CD4-positive, alpha-beta T cell treated with Interleukin-4 for 4 hours (primary cell): ENCODE measurements around the gene ULBP1.
"Not testable (repeated sequence)": the region's sequence is repeated elsewhere in the genome, so short reads cannot be mapped to it uniquely, and the experiment has no call there.

Experiments
- DNase-seq: peaks from one replicate; pipeline ENCODE4 v3.0.0-alpha.2; 2020

ULBP1 gene

DNA sequence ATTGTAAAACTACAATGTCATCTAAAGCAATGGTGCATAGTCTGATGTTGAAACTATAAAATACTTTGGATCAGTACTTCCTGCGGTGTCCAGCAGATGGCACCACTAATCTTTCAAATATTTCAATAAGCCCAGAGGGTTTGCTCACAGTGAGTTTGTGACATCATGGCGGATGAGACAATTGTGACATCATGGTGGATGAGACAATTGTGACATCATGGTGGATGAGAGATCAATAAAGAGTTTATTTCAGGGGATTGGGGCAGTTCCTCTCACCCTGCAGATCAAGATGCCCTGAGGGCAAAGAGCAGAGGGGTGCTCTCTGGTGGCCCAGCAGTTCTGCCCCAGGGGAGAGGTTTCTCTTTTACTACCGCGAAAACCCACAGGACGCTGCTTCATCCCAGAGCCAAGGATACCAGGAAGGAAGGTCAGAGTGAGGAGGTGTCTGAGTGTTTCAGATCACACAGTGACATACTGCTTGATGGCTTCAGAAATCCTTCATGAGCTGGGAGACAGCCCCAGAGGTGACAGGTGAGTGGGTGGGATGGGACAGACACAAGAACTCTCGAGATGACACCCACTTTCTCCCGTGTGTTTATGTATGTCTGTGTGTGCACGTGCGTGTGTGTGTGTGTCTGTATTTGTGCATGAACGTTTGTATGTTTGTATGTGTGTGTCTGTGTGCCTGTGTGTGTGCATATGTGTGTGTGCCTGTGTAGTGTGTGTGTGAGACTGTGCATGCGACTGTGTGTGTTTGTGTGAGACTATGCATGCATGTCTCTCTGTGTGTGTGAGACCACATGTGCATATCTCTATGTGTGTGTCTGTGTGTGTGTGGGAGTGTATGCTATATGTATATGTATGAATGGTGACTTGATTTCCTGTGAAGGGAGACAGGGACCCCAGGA lies 29.2 kb upstream of the ULBP1 start:
- peak; percentile 80 for DNase-seq

DNA sequence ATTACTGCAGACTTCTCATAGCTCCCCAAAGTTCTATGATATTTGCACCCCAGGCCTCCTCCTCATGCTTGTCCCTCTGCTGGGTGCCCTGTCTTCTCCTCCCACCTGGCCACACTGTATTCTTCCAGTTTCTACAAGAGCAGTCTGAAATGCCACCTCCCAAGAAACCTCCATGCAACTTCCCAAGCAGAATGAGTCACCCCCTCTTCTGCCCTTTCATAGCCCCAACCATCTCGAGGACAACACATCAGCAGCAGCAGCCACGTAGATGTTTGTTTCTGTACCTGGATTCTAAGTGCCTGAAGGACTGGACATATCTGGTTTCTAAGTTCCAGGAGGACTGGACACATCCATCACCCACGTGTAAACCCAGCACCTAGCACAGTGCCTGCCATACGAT lies 28.5 kb upstream of the ULBP1 start:
- DNase-seq: no peak

DNA sequence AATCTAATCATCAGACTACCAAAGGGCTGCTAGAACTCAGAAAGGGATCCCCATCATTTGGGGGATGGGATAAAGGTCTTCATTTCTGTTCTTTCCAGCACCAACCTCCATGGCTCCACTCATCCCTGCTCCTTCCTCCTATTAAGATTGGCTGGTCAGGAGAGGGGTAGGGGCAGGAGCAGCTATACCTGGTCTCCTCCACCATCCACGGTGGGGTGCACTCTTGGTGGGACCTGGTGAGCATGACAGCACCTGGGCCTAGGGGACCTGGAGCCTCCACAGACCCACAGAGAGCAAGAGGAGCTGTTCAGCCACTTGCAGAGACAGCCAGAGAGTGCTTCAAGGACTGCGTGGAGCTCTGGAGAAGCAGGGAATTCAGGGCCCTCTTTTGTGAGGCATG lies 28.1 kb upstream of the ULBP1 start:
- no peak for DNase-seq

DNA sequence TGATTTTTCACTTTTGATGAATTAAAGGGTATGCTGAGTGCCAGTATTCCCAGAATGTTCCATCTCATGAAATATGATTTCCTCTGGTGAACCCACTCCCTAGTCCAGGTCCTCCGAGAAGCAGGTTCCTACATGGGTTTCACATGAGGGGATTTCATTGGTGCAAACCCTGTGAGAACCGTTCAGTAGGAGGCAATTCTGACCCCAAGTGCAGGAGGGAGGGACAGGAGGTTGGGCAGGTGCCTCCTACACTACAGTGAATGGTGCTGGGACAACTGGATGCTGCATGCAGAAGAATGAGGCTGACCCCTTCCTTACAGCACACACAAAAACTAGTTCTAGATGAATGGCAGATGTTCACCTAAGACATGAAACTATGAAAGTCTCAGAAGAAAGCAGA lies 27.0 kb upstream of the ULBP1 start:
- no peak for DNase-seq

DNA sequence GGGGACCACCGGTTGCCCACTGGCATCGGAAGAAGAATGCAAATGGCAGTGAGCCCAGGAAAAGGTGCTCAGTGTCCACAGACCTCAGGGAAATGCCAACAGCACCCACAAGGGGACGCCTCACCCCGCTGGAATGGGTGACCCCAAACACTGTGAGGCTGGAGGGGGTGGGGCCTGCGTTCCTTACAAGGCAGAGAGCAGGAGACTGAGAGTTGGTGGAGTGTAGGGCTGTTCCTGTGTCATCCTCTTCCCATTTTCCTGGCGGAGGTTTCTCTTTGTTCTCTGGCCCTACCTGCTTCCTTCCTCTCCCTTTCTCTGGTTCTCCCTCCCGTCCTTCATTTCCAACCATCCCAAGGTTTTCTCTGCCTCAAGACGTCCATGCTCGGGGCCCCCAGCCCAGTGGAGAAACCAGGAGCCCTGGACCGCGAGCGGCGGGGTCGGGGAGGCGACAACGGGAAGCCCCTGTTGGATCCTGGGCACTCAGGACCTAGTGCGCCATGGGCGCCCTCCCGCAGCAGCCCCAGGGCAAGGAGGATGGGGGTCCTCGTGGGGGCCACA lies 25.7 kb upstream of the ULBP1 start:
- not testable (repeated sequence) for DNase-seq

DNA sequence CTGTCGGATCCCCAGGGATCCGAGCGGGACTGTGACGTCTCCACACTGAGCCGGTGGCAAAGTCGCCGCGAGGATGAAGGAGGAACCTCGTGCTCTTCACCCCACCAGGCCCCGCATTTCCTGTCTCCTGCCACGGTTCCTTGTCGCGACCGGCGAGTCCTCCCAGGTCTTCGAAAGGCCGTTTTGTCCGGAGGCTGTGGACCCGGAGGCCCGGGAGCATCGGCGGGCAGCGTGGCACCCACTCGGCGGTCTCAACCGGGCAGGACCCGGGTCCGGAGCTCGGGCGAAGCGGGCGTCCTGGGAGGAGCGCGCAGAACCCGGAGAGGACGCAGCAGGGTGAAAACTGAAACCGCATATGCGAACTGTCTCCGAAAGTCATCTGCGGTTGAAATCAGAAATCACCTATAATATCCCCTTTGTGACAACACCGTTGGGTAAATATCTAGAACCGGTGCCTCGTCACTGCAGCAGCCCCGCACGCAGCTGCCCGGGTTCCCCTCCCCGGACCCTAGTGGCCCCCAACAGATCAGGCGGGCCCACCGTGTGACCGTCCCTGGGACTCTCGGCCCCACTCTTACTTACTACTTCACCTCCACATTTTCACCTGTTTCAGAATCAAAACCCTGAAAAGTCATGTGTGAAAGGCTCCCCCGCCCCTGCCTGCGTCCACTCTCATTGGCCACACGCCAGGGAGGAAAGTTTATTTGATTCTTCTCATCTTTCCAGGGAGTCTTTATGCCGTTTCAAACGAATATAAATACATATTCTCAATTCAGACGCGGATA lies 25.0 kb upstream of the ULBP1 start:
- DNase-seq: peak; percentile 60

DNA sequence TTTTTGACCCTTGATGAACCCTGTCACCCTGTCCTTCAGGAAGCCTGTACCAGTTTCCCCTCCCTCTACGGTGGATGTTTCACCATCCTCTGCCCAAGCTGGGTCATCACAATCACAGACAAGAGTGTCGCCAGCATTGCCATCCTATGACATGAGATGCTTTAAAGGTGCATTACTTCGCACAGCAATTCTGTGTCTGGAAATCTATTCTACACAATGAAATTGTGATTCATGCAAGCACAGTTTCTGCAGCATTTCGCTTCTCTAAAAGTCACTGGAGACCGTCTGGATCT lies 24.4 kb upstream of the ULBP1 start:
- DNase-seq: no peak

DNA sequence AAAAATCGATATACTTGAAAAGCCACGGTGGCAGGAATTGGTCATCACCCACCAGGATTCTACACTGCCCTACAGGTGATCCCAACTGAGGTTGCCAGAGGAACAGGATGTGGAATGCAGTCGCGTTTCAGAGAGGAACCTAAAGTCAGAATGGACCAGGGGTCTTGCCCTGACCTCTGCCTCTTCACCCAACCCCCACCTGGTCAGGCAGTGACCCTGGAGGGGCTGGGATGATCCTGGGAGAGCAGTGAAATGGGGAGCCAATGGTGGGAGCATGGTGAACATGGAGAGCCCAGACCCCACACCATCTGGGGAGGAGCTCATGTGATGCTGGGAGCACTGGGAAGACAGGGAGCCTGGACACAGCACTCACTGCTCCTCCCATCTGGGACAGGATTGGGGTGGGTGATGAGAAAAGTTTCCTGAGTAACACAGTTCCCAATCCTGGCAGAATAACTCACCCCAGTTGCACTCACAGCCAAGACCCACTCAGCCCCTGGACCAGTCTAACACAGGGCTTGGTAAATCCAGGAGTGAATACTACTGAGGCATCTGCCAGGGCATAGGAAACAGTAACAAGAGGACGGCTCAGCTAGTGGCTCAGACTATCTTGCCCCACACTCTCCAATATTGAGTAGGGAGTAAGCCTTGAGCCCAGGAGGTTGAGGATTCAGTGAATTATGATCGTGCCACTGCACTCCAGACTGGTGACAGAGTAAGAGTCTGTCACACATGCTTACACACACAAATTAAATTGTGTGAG lies 23.7 kb upstream of the ULBP1 start:
- no peak for DNase-seq

DNA sequence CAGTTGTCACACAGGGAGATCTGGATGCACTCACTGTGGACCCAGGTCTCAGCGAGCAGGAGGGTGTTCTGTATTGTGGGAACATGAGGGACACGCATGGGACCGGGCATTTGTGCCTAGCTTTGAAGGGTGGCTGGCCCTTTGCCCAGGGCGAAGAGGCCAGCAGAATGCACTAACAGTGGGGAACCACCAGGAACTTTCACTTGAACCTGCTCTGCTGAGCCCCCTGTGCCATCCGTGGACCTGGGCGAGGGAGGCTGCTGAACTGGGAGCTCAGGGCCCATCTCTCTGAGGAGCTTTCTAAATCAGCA lies 23.1 kb upstream of the ULBP1 start:
- DNase-seq: no peak

DNA sequence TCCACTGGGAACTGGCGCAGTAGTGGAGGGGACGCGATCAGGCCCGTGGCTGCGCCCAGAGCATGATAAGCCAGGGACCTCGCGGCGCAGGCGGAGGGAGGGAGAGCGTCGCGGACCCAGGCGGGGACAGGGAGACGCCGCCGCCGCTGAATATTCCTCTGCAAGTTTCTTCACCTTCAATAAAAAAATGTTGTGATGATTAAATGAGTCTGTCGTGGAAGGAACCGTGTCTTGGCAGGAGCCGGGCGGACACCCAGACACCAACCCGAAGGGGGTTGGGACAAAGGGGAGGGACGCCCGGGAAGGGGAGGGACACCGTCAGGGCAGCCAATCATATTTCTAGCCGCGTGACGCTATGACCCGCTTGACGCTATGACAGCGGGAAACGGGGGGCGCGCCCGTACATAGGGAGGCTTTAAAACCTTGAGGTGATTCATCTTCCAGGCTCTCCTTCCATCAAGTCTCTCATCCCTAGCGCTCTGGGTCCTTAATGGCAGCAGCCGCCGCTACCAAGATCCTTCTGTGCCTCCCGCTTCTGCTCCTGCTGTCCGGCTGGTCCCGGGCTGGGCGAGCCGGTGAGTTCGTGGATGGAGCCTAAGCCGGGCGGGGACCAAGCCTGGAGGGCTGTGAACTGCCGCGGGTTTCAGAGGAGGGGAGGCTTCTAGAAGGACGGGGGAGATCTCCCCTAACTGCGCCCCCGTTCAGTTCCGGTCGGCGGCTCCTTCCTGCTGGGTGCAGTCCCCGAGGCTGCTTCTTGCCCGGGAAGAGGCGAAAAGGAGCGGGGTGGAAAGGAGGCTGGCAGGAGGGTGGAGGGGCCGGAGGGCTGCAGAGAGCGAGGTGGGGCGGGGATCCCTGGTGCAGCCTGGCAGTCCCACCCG lies 21.9 kb upstream of the ULBP1 start, which contains the start of gene ULBP2:
ULBP2 (plus strand) TSS at position 432 of the 878 bp plus-strand sequence; CDS start at position 491, 59 bp downstream.
- DNase-seq: peak; percentile 94

DNA sequence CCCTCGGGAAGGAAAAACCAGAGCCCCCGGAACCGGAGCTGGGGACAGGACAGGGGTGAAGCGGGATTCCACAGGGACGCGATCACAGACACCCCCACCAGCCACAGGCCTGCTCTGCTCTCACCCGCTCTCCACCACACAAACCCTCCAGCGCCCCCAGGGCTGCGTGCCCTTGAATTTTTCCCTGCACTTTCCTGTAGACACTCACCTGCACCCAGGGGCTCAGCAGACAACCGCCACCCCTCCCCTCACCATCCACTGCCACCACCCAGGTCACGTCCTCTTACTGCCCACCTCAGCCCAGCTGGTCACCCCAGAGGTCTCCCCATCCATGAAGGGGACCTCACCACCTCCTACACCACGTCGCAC lies 21.3 kb upstream of the ULBP1 start:
- DNase-seq: no peak

DNA sequence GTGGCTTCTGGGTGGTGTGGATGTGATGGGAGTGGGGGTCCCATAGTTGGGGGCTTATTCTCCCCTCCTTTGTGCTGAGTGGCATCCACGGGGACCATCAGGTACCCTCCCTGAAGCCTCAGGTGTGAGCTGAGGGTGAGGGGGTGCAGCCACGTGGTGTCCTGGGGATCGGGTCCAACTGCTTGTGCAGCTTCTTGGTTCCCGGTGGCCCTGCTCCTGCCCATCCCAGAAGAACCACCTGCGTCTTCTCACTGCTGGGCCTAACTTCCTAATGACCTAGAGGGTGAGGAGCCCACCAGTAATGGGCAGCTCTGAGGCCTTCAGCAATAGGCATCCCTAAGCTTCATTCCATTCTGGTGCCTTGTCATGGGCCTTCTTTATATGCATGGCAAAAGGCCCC lies 20.4 kb upstream of the ULBP1 start:
- not testable (repeated sequence) for DNase-seq

DNA sequence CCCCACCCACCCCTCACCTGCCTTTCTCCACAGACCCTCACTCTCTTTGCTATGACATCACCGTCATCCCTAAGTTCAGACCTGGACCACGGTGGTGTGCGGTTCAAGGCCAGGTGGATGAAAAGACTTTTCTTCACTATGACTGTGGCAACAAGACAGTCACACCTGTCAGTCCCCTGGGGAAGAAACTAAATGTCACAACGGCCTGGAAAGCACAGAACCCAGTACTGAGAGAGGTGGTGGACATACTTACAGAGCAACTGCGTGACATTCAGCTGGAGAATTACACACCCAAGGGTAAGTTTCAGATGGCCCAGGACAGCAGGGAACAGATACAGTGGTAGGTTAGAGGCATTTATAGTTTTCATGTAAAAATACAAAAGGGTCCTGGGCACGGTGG lies 18.5 kb upstream of the ULBP1 start:
- DNase-seq: not testable (repeated sequence)

DNA sequence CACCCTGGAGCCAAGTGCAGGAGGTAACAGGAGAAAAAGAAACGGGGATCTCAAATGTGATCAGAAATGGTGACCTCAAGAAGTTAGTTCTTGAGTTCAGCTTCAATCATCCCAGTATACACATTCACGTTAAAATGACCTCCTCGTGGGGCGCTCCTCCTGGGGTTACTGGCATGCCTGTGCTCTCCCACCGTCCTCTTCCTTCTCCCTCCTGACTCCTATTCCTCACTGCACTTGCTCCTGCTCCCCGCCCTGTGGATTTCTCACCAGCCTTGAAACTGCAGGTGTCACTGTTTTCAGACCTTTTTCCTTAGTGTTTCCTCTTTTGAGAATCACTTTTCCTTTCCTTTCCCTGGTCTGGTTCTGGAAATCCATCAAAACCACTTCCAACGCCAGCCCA lies 17.1 kb upstream of the ULBP1 start:
- not testable (repeated sequence) for DNase-seq

DNA sequence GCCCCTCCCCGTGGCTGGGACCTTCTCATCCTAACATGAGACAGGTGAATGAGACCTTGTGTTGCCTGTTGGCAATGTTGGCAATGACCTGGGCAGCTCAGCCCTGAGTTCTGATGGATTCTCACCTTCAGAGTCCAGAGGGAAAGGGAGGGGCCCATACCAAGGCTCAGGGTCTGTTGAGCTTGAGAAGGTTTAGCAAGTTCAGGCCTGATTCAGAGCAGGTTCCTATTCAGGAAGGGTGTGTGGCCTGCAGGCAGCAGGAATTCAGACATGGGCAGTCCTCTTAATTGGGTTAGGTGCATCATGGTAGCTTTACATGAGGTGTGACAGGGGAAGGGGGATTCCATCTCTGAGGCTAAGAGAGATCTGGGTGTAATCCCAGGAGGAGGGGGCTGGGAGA lies 16.2 kb upstream of the ULBP1 start:
- DNase-seq: not testable (repeated sequence)

DNA sequence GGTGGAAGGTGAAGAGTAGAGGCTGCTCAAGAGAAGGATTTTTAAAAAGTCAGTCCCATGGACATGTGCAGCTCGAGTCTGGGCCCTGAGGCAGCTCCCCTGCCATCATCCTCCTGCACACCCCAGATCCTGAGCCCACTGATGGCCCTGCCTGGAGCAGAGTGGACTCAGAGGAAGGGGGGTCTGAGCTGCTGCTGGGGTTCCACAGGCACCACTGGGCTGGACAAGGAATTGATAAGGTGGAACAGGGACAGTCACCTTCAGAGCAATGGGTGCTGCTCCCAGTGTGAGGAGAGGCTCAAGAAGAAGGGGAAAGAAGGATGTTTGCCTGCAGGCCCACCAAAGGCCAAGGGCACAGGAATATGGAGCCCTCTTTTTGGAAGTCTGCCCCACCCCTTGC lies 15.7 kb upstream of the ULBP1 start:
- DNase-seq: no peak

DNA sequence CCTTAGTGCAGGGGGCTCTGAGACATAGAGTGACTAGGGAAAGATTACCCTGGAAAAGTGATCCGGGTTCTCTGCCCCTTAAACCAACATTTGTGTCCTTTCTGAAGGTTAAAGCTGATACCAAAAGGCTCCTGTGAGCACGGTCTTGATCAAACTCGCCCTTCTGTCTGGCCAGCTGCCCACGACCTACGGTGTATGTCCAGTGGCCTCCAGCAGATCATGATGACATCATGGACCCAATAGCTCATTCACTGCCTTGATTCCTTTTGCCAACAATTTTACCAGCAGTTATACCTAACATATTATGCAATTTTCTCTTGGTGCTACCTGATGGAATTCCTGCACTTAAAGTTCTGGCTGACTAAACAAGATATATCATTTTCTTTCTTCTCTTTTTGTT lies 15.1 kb upstream of the ULBP1 start:
- no peak for DNase-seq

DNA sequence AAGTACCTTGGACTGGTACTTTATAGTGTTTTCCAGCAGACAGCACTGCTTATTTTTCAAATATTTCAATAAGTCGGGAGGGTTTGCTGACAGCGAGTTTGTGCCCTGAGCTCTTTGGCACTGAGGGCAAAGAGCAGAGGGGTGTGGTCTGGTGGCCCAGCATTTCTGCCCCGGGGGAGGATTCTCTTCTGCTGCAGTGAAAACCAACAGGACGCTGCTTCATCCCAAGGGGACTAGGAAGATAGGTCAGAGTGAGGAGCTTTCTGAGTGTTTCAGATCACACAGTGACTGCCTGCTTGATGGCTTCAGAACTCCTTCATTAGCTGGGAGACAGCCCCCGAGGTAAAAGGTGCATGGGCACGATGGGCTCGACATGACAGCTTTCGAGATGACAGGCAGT lies 13.3 kb upstream of the ULBP1 start:
- no peak for DNase-seq

DNA sequence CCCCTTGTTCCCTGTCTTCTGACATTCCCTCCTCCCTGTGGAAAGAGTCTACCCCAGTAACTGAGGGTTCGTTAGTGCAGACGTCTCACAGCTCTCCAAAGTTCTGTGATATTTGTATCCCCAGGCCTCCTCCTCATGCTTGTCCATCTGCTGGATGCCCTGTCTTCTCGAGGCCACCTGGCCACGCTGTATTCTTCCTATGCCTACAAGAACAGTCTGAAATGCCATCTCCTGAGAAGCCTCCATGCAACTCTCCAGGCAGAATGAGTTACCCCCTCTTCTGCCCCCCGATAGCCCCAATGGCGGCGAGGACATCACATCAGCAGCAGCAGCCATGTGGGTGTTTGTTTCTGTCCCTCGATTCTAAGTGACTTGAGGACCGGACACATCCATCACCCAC lies 12.6 kb upstream of the ULBP1 start:
- no peak for DNase-seq

DNA sequence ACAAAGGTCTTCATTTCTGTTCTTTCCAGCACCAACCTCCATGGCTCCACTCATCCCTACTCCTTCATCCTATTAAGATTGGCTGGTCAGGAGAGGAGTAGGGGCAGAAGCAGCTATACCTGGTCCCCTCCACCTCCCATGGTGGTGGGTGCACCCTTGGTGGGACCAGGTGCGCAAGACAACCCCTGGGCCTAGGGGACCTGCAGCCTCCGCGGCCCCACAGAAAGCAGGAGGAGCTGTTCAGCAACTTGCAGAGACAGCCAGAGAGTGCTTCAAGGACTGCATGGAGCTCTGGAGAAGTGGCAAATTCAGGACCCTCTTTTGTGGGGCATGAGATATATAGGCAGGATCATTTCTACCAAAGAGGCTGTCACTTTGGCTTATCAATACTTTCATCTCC lies 12.1 kb upstream of the ULBP1 start:
- DNase-seq: no peak

DNA sequence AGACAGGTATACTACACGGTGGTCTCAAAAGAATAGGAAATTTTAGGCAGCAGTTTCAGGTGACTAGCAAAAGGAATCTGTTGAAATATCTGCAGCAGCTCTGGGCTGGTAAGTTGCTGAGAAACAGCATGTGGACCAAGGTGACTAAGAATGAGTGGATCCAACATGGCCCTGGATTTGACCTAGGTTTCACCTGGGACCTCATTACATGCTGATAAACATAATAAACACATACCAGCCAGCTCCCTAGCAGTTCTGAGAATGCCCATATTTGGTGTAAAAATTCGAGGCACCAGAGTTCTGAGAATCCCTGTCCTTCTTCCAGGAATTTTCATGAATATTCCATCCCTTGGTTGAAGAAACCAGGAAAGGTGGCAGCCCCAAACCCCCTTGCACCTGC lies 10.4 kb upstream of the ULBP1 start:
- not testable (repeated sequence) for DNase-seq

DNA sequence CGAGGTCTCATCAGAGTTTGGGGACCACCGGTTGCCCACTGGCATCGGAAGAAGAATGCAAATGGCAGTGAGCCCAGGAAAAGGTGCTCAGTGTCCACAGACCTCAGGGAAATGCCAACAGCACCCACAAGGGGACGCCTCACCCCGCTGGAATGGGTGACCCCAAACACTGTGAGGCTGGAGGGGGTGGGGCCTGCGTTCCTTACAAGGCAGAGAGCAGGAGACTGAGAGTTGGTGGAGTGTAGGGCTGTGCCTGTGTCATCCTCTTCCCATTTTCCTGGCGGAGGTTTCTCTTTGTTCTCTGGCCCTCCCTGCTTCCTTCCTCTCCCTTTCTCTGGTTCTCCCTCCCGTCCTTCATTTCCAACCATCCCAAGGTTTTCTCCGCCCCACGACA lies 9.8 kb upstream of the ULBP1 start:
- DNase-seq: not testable (repeated sequence)
